Neuronal stem cell (in vitro differentiated cells): Measurements from ENCODE around the gene AGO3.

Experiments
- DNase-seq: peaks from one replicate; pipeline ENCODE4 v3.0.0-alpha.2; 2013; ENCODE audit warnings: low spot score
- H2AFZ ChIP-seq: one replicate; pipeline ENCODE4 v1.6.1; 2013; ENCODE audit warnings: mild to moderate bottlenecking, low read length, inconsistent platforms
- H2AK5ac ChIP-seq: 2 replicates; pipeline ENCODE4 v1.6.1; 2013; ENCODE audit warnings: low read depth, mild to moderate bottlenecking, inconsistent platforms, low read length, moderate library complexity, mixed read lengths
- H2BK120ac ChIP-seq: 2 replicates; pipeline ENCODE4 v1.6.1; 2013; ENCODE audit warnings: low read depth, mild to moderate bottlenecking, inconsistent platforms, low read length, moderate library complexity, mixed read lengths
- H2BK12ac ChIP-seq: one replicate; pipeline ENCODE4 v1.6.1; 2013; ENCODE audit warnings: low read length, inconsistent platforms
- H2BK15ac ChIP-seq: 2 replicates; pipeline ENCODE4 v1.6.1; 2013; ENCODE audit warnings: mild to moderate bottlenecking, low read length, inconsistent platforms, mixed read lengths
- H2BK5ac ChIP-seq: one replicate; pipeline ENCODE4 v1.6.1; 2013; ENCODE audit warnings: inconsistent platforms, mild to moderate bottlenecking, low read length, moderate library complexity
- H3K14ac ChIP-seq: one replicate; pipeline ENCODE4 v1.6.1; 2013; ENCODE audit warnings: low read length, inconsistent platforms
- H3K18ac ChIP-seq: 2 replicates; pipeline ENCODE4 v1.6.1; 2013; ENCODE audit warnings: low read length, inconsistent platforms
- H3K23ac ChIP-seq: 2 replicates; pipeline ENCODE4 v1.6.1; 2013; ENCODE audit warnings: low read depth, mild to moderate bottlenecking, mixed read lengths, low read length, inconsistent platforms; ENCODE audit not compliant: poor library complexity
- H3K27ac ChIP-seq: replicated peaks from 3 replicates; pipeline ENCODE4 v1.5.1; 2013; ENCODE audit warnings: low read length, inconsistent platforms
- H3K27me3 ChIP-seq, 3 experiments: 2 replicates each; pipeline ENCODE4 v1.6.1; 2013; ENCODE audit warnings: low read length in 3 of 3, mild to moderate bottlenecking in 2 of 3, inconsistent platforms in 1 of 3, low read depth in 1 of 3, mixed read lengths in 1 of 3, moderate library complexity in 1 of 3; ENCODE audit not compliant: control insufficient read depth in 3 of 3, insufficient read depth in 3 of 3
- H3K36me3 ChIP-seq, 2 donors: replicated peaks in 1 of 2; 2 replicates each; pipeline ENCODE4 v1.6.1; 2013; ENCODE audit warnings: low read length in 2 of 2; ENCODE audit not compliant: control insufficient read depth in 2 of 2, insufficient read depth in 2 of 2
- H3K4ac ChIP-seq: 2 replicates; pipeline ENCODE4 v1.6.1; 2013; ENCODE audit warnings: inconsistent platforms, mild to moderate bottlenecking, low read length, moderate library complexity
- H3K4me1 ChIP-seq, 2 donors: 1 replicate in 1 of 2; 2 replicates in 1 of 2; pipeline ENCODE4 v1.6.1; 2013; ENCODE audit warnings: low read length in 2 of 2, low read depth in 1 of 2; ENCODE audit not compliant: control insufficient read depth in 2 of 2, insufficient read depth in 1 of 2
- H3K4me2 ChIP-seq: one replicate; pipeline ENCODE4 v1.6.1; 2013; ENCODE audit warnings: mild to moderate bottlenecking, low read length, inconsistent platforms; ENCODE audit not compliant: insufficient read depth, poor library complexity, severe bottlenecking
- H3K4me3 ChIP-seq, 2 donors: 2 replicates each; pipeline ENCODE4 v1.5.1; 2013; ENCODE audit warnings: low read length in 2 of 2, mild to moderate bottlenecking in 2 of 2, inconsistent platforms in 1 of 2, moderate library complexity in 1 of 2
- H3K79me1 ChIP-seq: one replicate; pipeline ENCODE4 v1.6.1; 2013; ENCODE audit warnings: low read depth, mild to moderate bottlenecking, inconsistent platforms, low read length, moderate library complexity
- H3K9ac ChIP-seq: one replicate; pipeline ENCODE4 v1.6.1; 2013; ENCODE audit warnings: mild to moderate bottlenecking, low read depth, low read length, inconsistent platforms; ENCODE audit not compliant: poor library complexity
- H3K9me3 ChIP-seq, 2 donors: replicated peaks in 1 of 2; 2 replicates each; pipeline versions ENCODE3 to v1.6.1; 2013; ENCODE audit warnings: low read length in 2 of 2, mild to moderate bottlenecking in 2 of 2, inconsistent platforms in 1 of 2, low read depth in 1 of 2, mixed read lengths in 1 of 2, moderate library complexity in 1 of 2; ENCODE audit not compliant: control insufficient read depth in 2 of 2, insufficient read depth in 1 of 2
- H4K8ac ChIP-seq: one replicate; pipeline ENCODE4 v1.6.1; 2013; ENCODE audit warnings: low read depth, mild to moderate bottlenecking, inconsistent platforms, low read length, moderate library complexity
- H4K91ac ChIP-seq: one replicate; pipeline ENCODE4 v1.6.1; 2013; ENCODE audit warnings: low read length, low read depth, mild to moderate bottlenecking, inconsistent platforms; ENCODE audit not compliant: poor library complexity
- WGBS, 2 donors: extraction: QIAGEN DNeasy Blood & Tissue Kit; methylation state at CpG; one replicate each; pipeline ENCODE4 v1.1.7; 2013; ENCODE audit warnings: missing lambda C conversion rate in 2 of 2, mixed read lengths in 1 of 2; ENCODE audit not compliant: insufficient read length in 2 of 2, insufficient replicate concordance in 1 of 2; ENCODE audit errors: extremely low coverage in 2 of 2; 5-methylcytosine and 5-hydroxymethylcytosine counted together

AGO3 gene

GRCh38 chr1:35988237-35988636 is 57.3 kb downstream of the AGO3 start:
- no peaks in the 10 kb centered on the region for H3K4me1 ChIP-seq
- H3K36me3 ChIP-seq: peaks cover 6 to 73% of the 10 kb centered on the region in 2 donors
- WGBS, 2 donors: no CpG with 5 or more reads among the region's 1 CpG
- no peak overlapping the region for H2BK120ac ChIP-seq
- H3K79me1 ChIP-seq: no peaks in the 10 kb centered on the region
- no peak overlapping the region for H3K23ac ChIP-seq
- H2AFZ ChIP-seq: no peak overlapping the region
- H2BK5ac ChIP-seq: no peak overlapping the region
- no peak overlapping the region for H3K4ac ChIP-seq
- no peak overlapping the region for H2BK12ac ChIP-seq
- no peak overlapping the region for H3K14ac ChIP-seq
- H4K8ac ChIP-seq: no peak overlapping the region
- H3K27ac ChIP-seq: no peak overlapping the region
- H3K4me3 ChIP-seq: no peak overlapping the region
- H3K4me2 ChIP-seq: no peak overlapping the region
- no peak overlapping the region for H2BK15ac ChIP-seq
- no peak overlapping the region for H2AK5ac ChIP-seq
- no peak overlapping the region for H3K9ac ChIP-seq
- no peak for DNase-seq
- H3K18ac ChIP-seq: no peak overlapping the region
- H4K91ac ChIP-seq: no peak overlapping the region
- H3K9me3 ChIP-seq: no peaks in the 10 kb centered on the region
- no peaks in the 10 kb centered on the region for H3K27me3 ChIP-seq

GRCh38 chr1:36006941-36007500 is 76.1 kb downstream of the AGO3 start:
- no peak overlapping the region for H3K4ac ChIP-seq
- no peak overlapping the region for H3K18ac ChIP-seq
- no peak overlapping the region for H3K4me2 ChIP-seq
- DNase-seq: no peak
- H3K14ac ChIP-seq: no peak overlapping the region
- no peak overlapping the region for H2BK5ac ChIP-seq
- no peak overlapping the region for H2BK120ac ChIP-seq
- peaks cover 3 to 79% of the 10 kb centered on the region in 2 donors for H3K36me3 ChIP-seq
- H3K9ac ChIP-seq: no peak overlapping the region
- no peak overlapping the region for H3K4me3 ChIP-seq
- no peaks in the 10 kb centered on the region for H3K4me1 ChIP-seq
- no peak overlapping the region for H2AFZ ChIP-seq
- H2AK5ac ChIP-seq: no peak overlapping the region
- no peak overlapping the region for H3K23ac ChIP-seq
- no peak overlapping the region for H2BK12ac ChIP-seq
- no peak overlapping the region for H4K91ac ChIP-seq
- H3K9me3 ChIP-seq: no peaks in the 10 kb centered on the region
- H3K27me3 ChIP-seq: no peaks in the 10 kb centered on the region
- H3K79me1 ChIP-seq: no peaks in the 10 kb centered on the region
- no peak overlapping the region for H2BK15ac ChIP-seq
- no CpG with 5 or more reads among the region's 3 CpGs for WGBS, 2 donors
- H4K8ac ChIP-seq: no peak overlapping the region
- no peak overlapping the region for H3K27ac ChIP-seq

- Histone ChIP-seq H3K27ac (no peak overlapping the region), H4K8ac (no peak overlapping the region), H3K4me3 (no peak overlapping the region), H3K9ac (no peak overlapping the region), H2BK15ac (no peak overlapping the region), H4K91ac (no peak overlapping the region), H3K79me1 (no peaks in the 10 kb centered on the region), H3K14ac (no peak overlapping the region), H2BK120ac (no peak overlapping the region), H3K4me2 (no peak overlapping the region), H3K23ac (no peak overlapping the region), H3K9me3 (no peaks in the 10 kb centered on the region), H2BK5ac (no peak overlapping the region), H2BK12ac (no peak overlapping the region), H2AFZ (no peak overlapping the region), H3K18ac (no peak overlapping the region), H2AK5ac (no peak overlapping the region), H3K4ac (no peak overlapping the region), H3K4me1 (no peaks in the 10 kb centered on the region), H3K36me3 (peaks cover 3 to 86% of the 10 kb centered on the region in 2 donors), H3K27me3 (no peaks in the 10 kb centered on the region)
- DNase-seq: no peak
- no CpG with 5 or more reads among the region's 2 CpGs for WGBS, 2 donors
Observed at GRCh38 chr1:36007741-36008140, 76.8 kb downstream of the AGO3 start.

DNA sequence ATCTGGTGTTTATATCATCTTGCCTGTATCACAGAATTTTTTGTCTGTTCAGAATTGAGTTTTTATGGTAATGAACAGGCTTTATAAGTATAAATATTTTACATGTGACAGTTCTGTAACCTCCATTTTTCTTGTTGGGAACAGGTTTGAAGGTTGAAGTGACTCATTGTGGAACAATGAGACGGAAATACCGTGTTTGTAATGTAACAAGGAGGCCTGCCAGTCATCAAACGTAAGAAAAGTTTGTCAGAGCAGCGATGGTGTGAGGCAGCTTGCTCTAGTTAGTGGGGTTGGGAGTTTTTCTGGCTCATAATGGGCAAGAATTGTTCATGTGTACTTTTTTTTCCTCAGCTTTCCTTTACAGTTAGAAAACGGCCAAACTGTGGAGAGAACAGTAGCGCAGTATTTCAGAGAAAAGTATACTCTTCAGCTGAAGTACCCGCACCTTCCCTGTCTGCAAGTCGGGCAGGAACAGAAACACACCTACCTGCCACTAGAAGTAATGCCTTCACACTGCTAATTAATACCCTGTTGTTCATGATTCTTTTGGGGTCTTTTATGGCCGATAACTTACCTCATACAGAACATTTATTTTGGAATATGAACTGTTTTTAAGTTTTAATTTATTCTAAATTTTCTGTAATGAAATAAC is 77.8 kb downstream of the AGO3 start:
- Histone ChIP-seq H3K14ac (no peak overlapping the region), H3K9ac (no peak overlapping the region), H3K4me3 (no peak overlapping the region), H2AK5ac (no peak overlapping the region), H2BK15ac (no peak overlapping the region), H3K27me3 (no peaks in the 10 kb centered on the region), H3K36me3 (peaks cover 3 to 92% of the 10 kb centered on the region in 2 donors), H3K18ac (no peak overlapping the region), H3K23ac (no peak overlapping the region), H2BK12ac (no peak overlapping the region), H2BK120ac (no peak overlapping the region), H3K9me3 (no peaks in the 10 kb centered on the region), H4K91ac (no peak overlapping the region), H3K79me1 (no peaks in the 10 kb centered on the region), H2BK5ac (no peak overlapping the region), H4K8ac (no peak overlapping the region), H2AFZ (no peak overlapping the region), H3K4ac (no peak overlapping the region), H3K27ac (no peak overlapping the region), H3K4me2 (no peak overlapping the region), H3K4me1 (no peaks in the 10 kb centered on the region)
- DNase-seq: no peak
- no CpG with 5 or more reads among the region's 9 CpGs for WGBS, 2 donors
